ENCODE results near the gene CHMP4B.

The CHMP4B gene

DNA sequence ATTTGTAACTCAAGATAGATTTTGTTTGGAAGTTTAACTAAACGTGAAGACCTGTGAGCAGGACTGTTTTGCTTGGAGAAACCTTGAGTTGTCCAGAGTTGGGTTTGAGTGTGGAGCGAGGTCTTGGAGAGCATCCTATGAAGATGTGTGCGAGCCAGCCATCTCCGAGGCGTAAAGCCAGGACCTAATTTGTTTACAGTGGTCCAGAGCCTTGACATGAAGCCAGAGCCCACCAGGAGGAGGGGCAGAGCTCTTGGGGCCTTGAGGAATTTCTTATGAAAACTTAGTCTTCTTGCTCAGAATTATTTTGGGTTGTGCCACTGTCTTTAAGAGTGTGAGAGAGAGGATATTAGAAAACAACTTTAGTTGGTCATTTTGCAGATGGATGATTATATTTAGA lies 6.3 kb downstream of the CHMP4B start:
- ATAC-seq: no peak
- TF ChIP-seq SNAI2 (CRISPR knock-in tag; IDR thresholded peaks at IDR 0.05) (no peak), ESRRG (CRISPR knock-in tag; IDR thresholded peaks at IDR 0.05) (no peak), OSR1 (CRISPR knock-in tag; IDR thresholded peaks at IDR 0.05) (no peak), TOX (CRISPR knock-in tag; IDR thresholded peaks at IDR 0.05; ENCODE audit: borderline replicate concordance) (no peak), ARNTL (CRISPR knock-in tag; IDR thresholded peaks at IDR 0.05; ENCODE audit: borderline replicate concordance, low read depth) (no peak)
- TF ChIP-seq, protein P1, sequence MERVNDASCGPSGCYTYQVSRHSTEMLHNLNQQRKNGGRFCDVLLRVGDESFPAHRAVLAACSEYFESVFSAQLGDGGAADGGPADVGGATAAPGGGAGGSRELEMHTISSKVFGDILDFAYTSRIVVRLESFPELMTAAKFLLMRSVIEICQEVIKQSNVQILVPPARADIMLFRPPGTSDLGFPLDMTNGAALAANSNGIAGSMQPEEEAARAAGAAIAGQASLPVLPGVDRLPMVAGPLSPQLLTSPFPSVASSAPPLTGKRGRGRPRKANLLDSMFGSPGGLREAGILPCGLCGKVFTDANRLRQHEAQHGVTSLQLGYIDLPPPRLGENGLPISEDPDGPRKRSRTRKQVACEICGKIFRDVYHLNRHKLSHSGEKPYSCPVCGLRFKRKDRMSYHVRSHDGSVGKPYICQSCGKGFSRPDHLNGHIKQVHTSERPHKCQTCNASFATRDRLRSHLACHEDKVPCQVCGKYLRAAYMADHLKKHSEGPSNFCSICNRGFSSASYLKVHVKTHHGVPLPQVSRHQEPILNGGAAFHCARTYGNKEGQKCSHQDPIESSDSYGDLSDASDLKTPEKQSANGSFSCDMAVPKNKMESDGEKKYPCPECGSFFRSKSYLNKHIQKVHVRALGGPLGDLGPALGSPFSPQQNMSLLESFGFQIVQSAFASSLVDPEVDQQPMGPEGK (CRISPR knock-in tag; IDR thresholded peaks at IDR 0.05; ENCODE audit: borderline replicate concordance): no peak
- TF ChIP-seq, protein P2, sequence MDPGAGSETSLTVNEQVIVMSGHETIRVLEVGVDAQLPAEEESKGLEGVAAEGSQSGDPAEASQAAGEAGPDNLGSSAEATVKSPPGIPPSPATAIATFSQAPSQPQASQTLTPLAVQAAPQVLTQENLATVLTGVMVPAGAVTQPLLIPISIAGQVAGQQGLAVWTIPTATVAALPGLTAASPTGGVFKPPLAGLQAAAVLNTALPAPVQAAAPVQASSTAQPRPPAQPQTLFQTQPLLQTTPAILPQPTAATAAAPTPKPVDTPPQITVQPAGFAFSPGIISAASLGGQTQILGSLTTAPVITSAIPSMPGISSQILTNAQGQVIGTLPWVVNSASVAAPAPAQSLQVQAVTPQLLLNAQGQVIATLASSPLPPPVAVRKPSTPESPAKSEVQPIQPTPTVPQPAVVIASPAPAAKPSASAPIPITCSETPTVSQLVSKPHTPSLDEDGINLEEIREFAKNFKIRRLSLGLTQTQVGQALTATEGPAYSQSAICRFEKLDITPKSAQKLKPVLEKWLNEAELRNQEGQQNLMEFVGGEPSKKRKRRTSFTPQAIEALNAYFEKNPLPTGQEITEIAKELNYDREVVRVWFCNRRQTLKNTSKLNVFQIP (CRISPR knock-in tag; IDR thresholded peaks at IDR 0.05; ENCODE audit: borderline replicate concordance, low read depth): no peak
- TF ChIP-seq, protein P3, sequence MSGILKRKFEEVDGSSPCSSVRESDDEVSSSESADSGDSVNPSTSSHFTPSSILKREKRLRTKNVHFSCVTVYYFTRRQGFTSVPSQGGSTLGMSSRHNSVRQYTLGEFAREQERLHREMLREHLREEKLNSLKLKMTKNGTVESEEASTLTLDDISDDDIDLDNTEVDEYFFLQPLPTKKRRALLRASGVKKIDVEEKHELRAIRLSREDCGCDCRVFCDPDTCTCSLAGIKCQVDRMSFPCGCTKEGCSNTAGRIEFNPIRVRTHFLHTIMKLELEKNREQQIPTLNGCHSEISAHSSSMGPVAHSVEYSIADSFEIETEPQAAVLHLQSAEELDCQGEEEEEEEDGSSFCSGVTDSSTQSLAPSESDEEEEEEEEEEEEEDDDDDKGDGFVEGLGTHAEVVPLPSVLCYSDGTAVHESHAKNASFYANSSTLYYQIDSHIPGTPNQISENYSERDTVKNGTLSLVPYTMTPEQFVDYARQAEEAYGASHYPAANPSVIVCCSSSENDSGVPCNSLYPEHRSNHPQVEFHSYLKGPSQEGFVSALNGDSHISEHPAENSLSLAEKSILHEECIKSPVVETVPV (CRISPR knock-in tag; IDR thresholded peaks at IDR 0.05): no peak

DNA sequence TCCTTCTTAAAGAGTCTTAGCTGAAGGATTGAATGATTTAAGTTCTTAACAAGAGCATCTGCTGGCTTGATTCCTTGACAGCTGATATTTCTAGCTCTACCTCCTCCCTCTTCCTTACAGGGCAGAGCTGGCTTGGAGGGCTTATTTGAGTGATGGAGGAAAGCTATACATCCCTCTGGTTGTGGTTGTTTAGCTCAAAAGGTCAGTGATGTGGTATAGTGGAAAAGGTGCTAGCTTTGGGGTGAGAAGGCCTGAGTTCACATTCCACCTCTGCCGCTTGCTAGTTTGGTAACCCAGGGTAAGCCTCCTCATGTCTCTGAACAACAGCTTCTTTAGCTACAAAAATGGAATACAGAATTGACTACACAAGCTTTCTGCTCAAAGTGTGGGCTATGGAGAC lies 8.3 kb downstream of the CHMP4B start:
- no peak for ATAC-seq
- TF ChIP-seq ZFP3 (CRISPR knock-in tag; IDR thresholded peaks at IDR 0.05) (no peak), ARNTL (CRISPR knock-in tag; IDR thresholded peaks at IDR 0.05; ENCODE audit: borderline replicate concordance, low read depth) (no peak), GLIS3 (CRISPR knock-in tag; IDR thresholded peaks at IDR 0.05) (no peak), ESRRG (CRISPR knock-in tag; IDR thresholded peaks at IDR 0.05) (no peak), SNAI2 (CRISPR knock-in tag; IDR thresholded peaks at IDR 0.05) (no peak)

DNA sequence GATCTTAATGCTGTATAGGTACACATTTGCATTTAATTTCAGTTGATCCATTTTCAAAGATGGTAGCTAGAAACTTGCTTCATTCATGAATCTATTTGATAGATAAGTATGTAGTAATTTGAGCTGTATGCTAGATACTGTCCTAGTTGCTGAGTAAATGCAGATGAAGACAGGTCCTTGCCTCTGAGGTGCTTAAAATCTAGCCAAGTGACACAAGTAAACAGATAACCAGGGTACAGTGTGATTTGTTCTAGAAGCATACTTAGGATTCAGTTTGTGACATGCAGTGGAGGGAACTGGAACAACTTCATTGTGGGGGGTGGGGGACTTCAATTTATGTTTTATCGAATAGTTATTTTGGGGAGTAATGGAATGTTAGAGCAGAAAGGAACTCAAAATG lies 9.2 kb downstream of the CHMP4B start:
- TF ChIP-seq CSDC2 (CRISPR knock-in tag; IDR thresholded peaks at IDR 0.05): no peak
- no peak for TF ChIP-seq ZNF8 (CRISPR knock-in tag; IDR thresholded peaks at IDR 0.05)
- no peak for TF ChIP-seq PPARA (CRISPR knock-in tag; IDR thresholded peaks at IDR 0.05; ENCODE audit: borderline replicate concordance)
- TF ChIP-seq, protein P2 (CRISPR knock-in tag; IDR thresholded peaks at IDR 0.05; ENCODE audit: borderline replicate concordance, low read depth): no peak
- TF ChIP-seq ISL1 (CRISPR knock-in tag; IDR thresholded peaks at IDR 0.05): no peak

DNA sequence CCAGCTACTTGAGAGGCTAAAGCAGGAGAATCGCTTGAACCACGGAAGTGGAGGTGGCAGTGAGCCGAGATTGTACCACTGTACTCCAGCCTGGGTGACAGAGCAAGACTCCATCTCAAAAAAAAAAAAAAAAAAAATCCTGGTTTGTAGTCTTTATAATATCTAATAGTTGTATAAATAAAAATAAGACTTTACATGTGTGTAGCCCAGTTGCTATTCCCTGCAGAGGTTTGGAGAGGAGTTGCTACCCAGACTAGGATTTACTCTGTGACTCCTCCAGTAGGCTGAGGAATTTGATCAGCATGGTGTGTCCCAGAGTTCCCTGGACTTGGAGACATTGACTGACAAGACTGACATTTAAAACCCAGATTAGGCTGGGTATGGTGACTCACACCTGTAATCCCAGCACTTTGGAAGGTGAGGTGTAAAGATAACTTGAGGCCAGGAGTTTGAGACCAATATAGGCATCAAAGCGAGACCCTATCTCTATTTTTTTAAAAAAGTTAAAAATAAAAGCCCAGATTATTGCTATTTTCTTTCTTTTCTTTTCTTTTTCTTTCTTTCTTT lies 10.2 kb downstream of the CHMP4B start:
- no peak for TF ChIP-seq CSDC2 (CRISPR knock-in tag; IDR thresholded peaks at IDR 0.05)
- no peak for TF ChIP-seq ARNTL (CRISPR knock-in tag; IDR thresholded peaks at IDR 0.05; ENCODE audit: borderline replicate concordance, low read depth)
- TF ChIP-seq, protein P2 (CRISPR knock-in tag; IDR thresholded peaks at IDR 0.05; ENCODE audit: borderline replicate concordance, low read depth): no peak
- TF ChIP-seq OSR1 (CRISPR knock-in tag; IDR thresholded peaks at IDR 0.05): no peak
- TF ChIP-seq TOX (CRISPR knock-in tag; IDR thresholded peaks at IDR 0.05; ENCODE audit: borderline replicate concordance): no peak
- TF ChIP-seq, protein P4, sequence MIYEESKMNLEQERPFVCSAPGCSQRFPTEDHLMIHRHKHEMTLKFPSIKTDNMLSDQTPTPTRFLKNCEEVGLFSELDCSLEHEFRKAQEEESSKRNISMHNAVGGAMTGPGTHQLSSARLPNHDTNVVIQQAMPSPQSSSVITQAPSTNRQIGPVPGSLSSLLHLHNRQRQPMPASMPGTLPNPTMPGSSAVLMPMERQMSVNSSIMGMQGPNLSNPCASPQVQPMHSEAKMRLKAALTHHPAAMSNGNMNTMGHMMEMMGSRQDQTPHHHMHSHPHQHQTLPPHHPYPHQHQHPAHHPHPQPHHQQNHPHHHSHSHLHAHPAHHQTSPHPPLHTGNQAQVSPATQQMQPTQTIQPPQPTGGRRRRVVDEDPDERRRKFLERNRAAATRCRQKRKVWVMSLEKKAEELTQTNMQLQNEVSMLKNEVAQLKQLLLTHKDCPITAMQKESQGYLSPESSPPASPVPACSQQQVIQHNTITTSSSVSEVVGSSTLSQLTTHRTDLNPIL (CRISPR knock-in tag; IDR thresholded peaks at IDR 0.05; ENCODE audit: low read depth): no peak
- no peak for TF ChIP-seq ISL1 (CRISPR knock-in tag; IDR thresholded peaks at IDR 0.05)
- no peak for ATAC-seq

More for the DNA sequence above, 9.2 kb downstream of the CHMP4B start:
- ATAC-seq: no peak
